Omental fat pad (tissue), 4 donors: ENCODE results near the gene C4orf54. TPM values are rescaled to one million over a fixed set of nuclear protein-coding genes. Genes with fewer than 3 reads are reported as not detected.

Source experiments
- ATAC-seq: fragments of 150-250 bp; one replicate; pipeline ENCODE4 v1.9.1; 2016; ENCODE audit warnings: mild to moderate bottlenecking, moderate library complexity; ENCODE audit not compliant: low FRiP score
- DNase-seq: peaks from one replicate; pipeline ENCODE4 v3.0.0-alpha.2; 2019; ENCODE audit warnings: low spot score
- CTCF ChIP-seq, 3 donors: fragments of 450-650 bp; IDR thresholded peaks; one replicate each; pipeline ENCODE4 v1.5.1; 2016 to 2017; ENCODE audit warnings: antibody characterized with exemption in 3 of 3, mild to moderate bottlenecking in 3 of 3, moderate library complexity in 2 of 3
- total RNA-seq, 4 donors: library from RNA; depleted of rRNA; stranded (reverse); fragments of >200 nt; gene quantifications; one replicate each; pipeline ENCODE4 v1.1.0, GENCODE V29; 2016

C4orf54 gene
- total RNA-seq, 4 donors from 2014 or later, result not detected

- no peak for TF ChIP-seq CTCF (IDR thresholded peaks at IDR 0.05)
- no peak for DNase-seq
- no peak for ATAC-seq
Observed at GRCh38 chr4:99685234-99685633, 27.6 kb upstream of the C4orf54 start.

GRCh38 chr4:99683895-99684294 lies 26.3 kb upstream of the C4orf54 start:
- no peak for TF ChIP-seq CTCF (IDR thresholded peaks at IDR 0.05)
- DNase-seq (no peak), ATAC-seq (no peak)

- ATAC-seq, result no peak
- no peak for TF ChIP-seq CTCF (IDR thresholded peaks at IDR 0.05)
- DNase-seq, result no peak
Observed at GRCh38 chr4:99679976-99680375, 22.3 kb upstream of the C4orf54 start.

GRCh38 chr4:99679204-99679603 lies 21.6 kb upstream of the C4orf54 start:
- ATAC-seq, result no peak
- no peak for TF ChIP-seq CTCF (IDR thresholded peaks at IDR 0.05)

GRCh38 chr4:99677161-99677560 lies 19.5 kb upstream of the C4orf54 start:
- no peak for TF ChIP-seq CTCF (IDR thresholded peaks at IDR 0.05)
- ATAC-seq, result no peak

More at GRCh38 chr4:99679204-99679603, 21.6 kb upstream of the C4orf54 start:
- no peak for DNase-seq

GRCh38 chr4:99670409-99671073 lies 12.9 kb upstream of the C4orf54 start:
- no peak for TF ChIP-seq CTCF (IDR thresholded peaks at IDR 0.05)
- ATAC-seq (no peak), DNase-seq (no peak)

More at GRCh38 chr4:99677161-99677560, 19.5 kb upstream of the C4orf54 start:
- no peak for DNase-seq

- no peak for TF ChIP-seq CTCF (IDR thresholded peaks at IDR 0.05)
- no peak for ATAC-seq
- no peak for DNase-seq
Observed at GRCh38 chr4:99669084-99669483, 11.5 kb upstream of the C4orf54 start.
